HK-2 (cell line): ENCODE data around the gene COX14.

Experiments used
- DNase-seq: peaks from one replicate; pipeline ENCODE4 v3.0.0-alpha.2; 2018; ENCODE audit not compliant: unreplicated experiment

COX14 gene

GRCh38 chr12:50084775-50085614 is 27.0 kb upstream of the COX14 start, which contains the start of gene SMARCD1:
Gene SMARCD1, plus strand, starts transcription at chr12:50085342. Its CDS starts 28 bp downstream, at chr12:50085370.
- peak; percentile 90 for DNase-seq

- DNase-seq: no peak
Measured at GRCh38 chr12:50085615-50086072, 26.4 kb upstream of the COX14 start.

- no peak for DNase-seq
Measured at GRCh38 chr12:50086148-50086547, 25.9 kb upstream of the COX14 start.

GRCh38 chr12:50087151-50087550 is 24.9 kb upstream of the COX14 start:
- DNase-seq: no peak

GRCh38 chr12:50087995-50088394 is 24.0 kb upstream of the COX14 start:
- no peak for DNase-seq

- peak; percentile 35 for DNase-seq
Measured at GRCh38 chr12:50088577-50089335, 23.3 kb upstream of the COX14 start.

GRCh38 chr12:50089730-50090129 is 22.3 kb upstream of the COX14 start:
- DNase-seq: no peak

- DNase-seq: no peak
Measured at GRCh38 chr12:50090391-50090790, 21.6 kb upstream of the COX14 start.

- DNase-seq: no peak
Measured at GRCh38 chr12:50097952-50098351, 14.1 kb upstream of the COX14 start.

- no peak for DNase-seq
Measured at GRCh38 chr12:50099302-50100008, 12.6 kb upstream of the COX14 start.

GRCh38 chr12:50100561-50100960 is 11.5 kb upstream of the COX14 start:
- DNase-seq: no peak

- no peak for DNase-seq
Measured at GRCh38 chr12:50101663-50102062, 10.4 kb upstream of the COX14 start.

GRCh38 chr12:50102131-50102531 is 9.9 kb upstream of the COX14 start:
- DNase-seq: no peak

- DNase-seq: no peak
Measured at GRCh38 chr12:50102646-50103309, 9.3 kb upstream of the COX14 start.

GRCh38 chr12:50103351-50103750 is 8.7 kb upstream of the COX14 start:
- no peak for DNase-seq

- no peak for DNase-seq
Measured at GRCh38 chr12:50103767-50104321, 8.2 kb upstream of the COX14 start, which contains the start of gene GPD1. Gene GPD1, plus strand, starts transcription at chr12:50104008. Its CDS starts 43 bp downstream, at chr12:50104051.

- no peak for DNase-seq
Measured at GRCh38 chr12:50104417-50105366, 7.3 kb upstream of the COX14 start.

- no peak for DNase-seq
Measured at GRCh38 chr12:50105913-50106450, 6.1 kb upstream of the COX14 start.

GRCh38 chr12:50106907-50107306 is 5.1 kb upstream of the COX14 start:
- no peak for DNase-seq
